ENCODE measurements around the gene ALCAM. TPM values are rescaled to one million over a fixed set of nuclear protein-coding genes. Genes with fewer than 3 reads are reported as not detected.

ALCAM gene
- total RNA-seq, 1 donor from 2014 or later = 150 TPM

GRCh38 chr3:105614288-105615030, 247.8 kb downstream of the ALCAM start:
- FAIRE-seq = no peak
- no peak for DNase-seq (ENCODE audit: low spot score in 2 of 2)

- DNase-seq (ENCODE audit: low spot score in 2 of 2) (no peak), FAIRE-seq (no peak)
Measured at GRCh38 chr3:105615814-105616213, 249.1 kb downstream of the ALCAM start.

- no peak for FAIRE-seq
Measured at GRCh38 chr3:105616374-105617121, 249.8 kb downstream of the ALCAM start.

GRCh38 chr3:105618556-105618955, 251.8 kb downstream of the ALCAM start:
- no peak for FAIRE-seq

More at GRCh38 chr3:105616374-105617121, 249.8 kb downstream of the ALCAM start:
- no peak for DNase-seq (ENCODE audit: low spot score in 2 of 2)

GRCh38 chr3:105619651-105620050, 252.9 kb downstream of the ALCAM start:
- DNase-seq (ENCODE audit: low spot score in 2 of 2) (no peak), FAIRE-seq (no peak)

More at GRCh38 chr3:105618556-105618955, 251.8 kb downstream of the ALCAM start:
- DNase-seq (ENCODE audit: low spot score in 2 of 2) = no peak

GRCh38 chr3:105620236-105620635, 253.5 kb downstream of the ALCAM start:
- DNase-seq (ENCODE audit: low spot score in 2 of 2) (no peak), FAIRE-seq (no peak)

GRCh38 chr3:105622169-105622568, 255.5 kb downstream of the ALCAM start:
- DNase-seq (ENCODE audit: low spot score in 2 of 2) = no peak
- FAIRE-seq = no peak

All from frontal cortex (tissue), 4 donors.